ENCODE results near the gene HPCAL1. TPM values are rescaled to one million over a fixed set of nuclear protein-coding genes. Genes with fewer than 3 reads are reported as not detected.

HPCAL1 gene
- total and polyA plus RNA-seq, 2 donors (not counting 3 experiments of a cell fraction or from before 2014, with no cell fraction given), result 56.5 to 77.4 TPM

GRCh38 chr2:10320933-10321332, 18.2 kb downstream of the HPCAL1 start:
- Histone ChIP-seq H3K27me3 (ENCODE audit: control insufficient read depth in 2 of 2, insufficient read depth in 2 of 2, low read length in 2 of 2) (no peaks in the 10 kb centered on the region), H3K4me2 (ENCODE audit: insufficient read depth, low read length) (no peak overlapping the region), H3K4me3 (replicated peaks in 1 of 3; ENCODE audit: insufficient read depth in 1 of 3, low read depth in 1 of 3, low read length in 3 of 3) (no peak overlapping the region), H3K4me1 (ENCODE audit: control insufficient read depth, extremely low read depth, insufficient read depth, low read length) (peaks cover 13% of the 10 kb centered on the region), H4K20me1 (replicated peaks; ENCODE audit: control insufficient read depth, extremely low read depth, insufficient read depth, low read length) (no peaks in the 10 kb centered on the region), H3K9me3 (replicated peaks; ENCODE audit: control insufficient read depth, insufficient read depth, low read length) (no peaks in the 10 kb centered on the region), H2AFZ (ENCODE audit: low read depth, low read length) (no peak overlapping the region), H3K27ac (ENCODE audit: insufficient read depth, low read depth, low read length) (no peak overlapping the region), H3K9ac (replicated peaks; ENCODE audit: extremely low read depth, insufficient read depth, low read length) (no peak overlapping the region), H3K9me1 (replicated peaks; ENCODE audit: control insufficient read depth, extremely low read depth, insufficient read depth, low read length) (no peaks in the 10 kb centered on the region), H3K36me3 (ENCODE audit: control insufficient read depth in 2 of 2, extremely low read depth in 1 of 2, insufficient read depth in 2 of 2, low read length in 2 of 2) (no peaks in the 10 kb centered on the region), H3K79me2 (ENCODE audit: control insufficient read depth, insufficient read depth, low read length) (peaks cover 77% of the 10 kb centered on the region)
- TF ChIP-seq JUN (IDR thresholded peaks at IDR 0.05; ENCODE audit: borderline replicate concordance, insufficient read depth, insufficient read length, low read depth) (no peak), MYC (IDR thresholded peaks at IDR 0.05; ENCODE audit: low read depth, low read length) (no peak), GATA2 (IDR thresholded peaks at IDR 0.05; ENCODE audit: insufficient read depth, insufficient read length, low read depth, low read length) (no peak), FOS (IDR thresholded peaks at IDR 0.05; ENCODE audit: borderline replicate concordance, insufficient read depth, low read length) (no peak), POLR2AphosphoS5 (IDR thresholded peaks at IDR 0.05; ENCODE audit: insufficient read depth, low read depth, low read length) (no peak), POLR2A (IDR thresholded peaks at IDR 0.05; ENCODE audit: low read depth, low read length) (no peak), MAX (IDR thresholded peaks at IDR 0.05; ENCODE audit: insufficient read depth, insufficient read length) (no peak)
- TF ChIP-seq, protein P1, sequence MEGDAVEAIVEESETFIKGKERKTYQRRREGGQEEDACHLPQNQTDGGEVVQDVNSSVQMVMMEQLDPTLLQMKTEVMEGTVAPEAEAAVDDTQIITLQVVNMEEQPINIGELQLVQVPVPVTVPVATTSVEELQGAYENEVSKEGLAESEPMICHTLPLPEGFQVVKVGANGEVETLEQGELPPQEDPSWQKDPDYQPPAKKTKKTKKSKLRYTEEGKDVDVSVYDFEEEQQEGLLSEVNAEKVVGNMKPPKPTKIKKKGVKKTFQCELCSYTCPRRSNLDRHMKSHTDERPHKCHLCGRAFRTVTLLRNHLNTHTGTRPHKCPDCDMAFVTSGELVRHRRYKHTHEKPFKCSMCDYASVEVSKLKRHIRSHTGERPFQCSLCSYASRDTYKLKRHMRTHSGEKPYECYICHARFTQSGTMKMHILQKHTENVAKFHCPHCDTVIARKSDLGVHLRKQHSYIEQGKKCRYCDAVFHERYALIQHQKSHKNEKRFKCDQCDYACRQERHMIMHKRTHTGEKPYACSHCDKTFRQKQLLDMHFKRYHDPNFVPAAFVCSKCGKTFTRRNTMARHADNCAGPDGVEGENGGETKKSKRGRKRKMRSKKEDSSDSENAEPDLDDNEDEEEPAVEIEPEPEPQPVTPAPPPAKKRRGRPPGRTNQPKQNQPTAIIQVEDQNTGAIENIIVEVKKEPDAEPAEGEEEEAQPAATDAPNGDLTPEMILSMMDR (IDR thresholded peaks at IDR 0.05; ENCODE audit: extremely low read depth in 1 of 2, insufficient read depth in 1 of 2, low read depth in 1 of 2, low read length in 2 of 2), result no peak
- DNase-seq (ENCODE audit: low read depth, low spot score), result no peak
- POLR2A ChIA-PET, result no interaction called here
- no TSS peak for BruUV-seq (replicated peaks)
- no peak for FAIRE-seq
- dilution Hi-C loops (cut with MboI; ENCODE audit: extremely low pct_ligation_motif_present, low sequenced_read_pairs) (no loop called here), intact Hi-C loops (cut with micrococcal nuclease) (no loop called here)
- CTCF ChIA-PET, result interaction anchor here (0.8 to 2.0 kb wide), 2 partner anchors 13 to 88 kb away, joined by 3 to 6 read pairs; no protein-coding TSS in a partner anchor

Data from endothelial cell of umbilical vein (primary cell).